AG04450 (cell line): ENCODE results near the gene CHKA. TPM values are rescaled to one million over a fixed set of nuclear protein-coding genes. Genes with fewer than 3 reads are reported as not detected.
A peak's percentile ranks its signal among the peaks of the same experiment; 100 is the strongest.

Experiments
- CTCF ChIA-PET: fragments of 300-600, 350-600 bp; formaldehyde crosslinking; extraction: SDS; loops from one replicate; lab custom pipeline; 2022; ENCODE audit warnings: antibody characterized with exemption, inconsistent platforms; lab: Charles Lee
- POLR2A ChIA-PET: fragments of 350-600 bp; formaldehyde crosslinking; extraction: SDS; loops from one replicate; lab custom pipeline; 2021; ENCODE audit warnings: antibody characterized with exemption, inconsistent platforms; lab: Yijun Ruan, JAX
- DNase-seq: peaks from one replicate; pipeline ENCODE4 v3.0.0-alpha.2; 2011; ENCODE audit warnings: low read depth, low spot score
- H3K27ac ChIP-seq: one replicate; pipeline ENCODE4 v1.5.1; 2012; ENCODE audit warnings: low read depth, low read length, control low read depth
- H3K27me3 ChIP-seq: one replicate; pipeline ENCODE4 v1.6.0; 2012; ENCODE audit warnings: low read length; ENCODE audit not compliant: control insufficient read depth, insufficient read depth
- H3K4me3 ChIP-seq: 2 replicates; pipeline ENCODE4 v1.5.1; 2011; ENCODE audit warnings: mild to moderate bottlenecking, low read depth, low read length, control low read depth
- H3K9me3 ChIP-seq: 2 replicates; pipeline ENCODE4 v1.5.1; 2012; ENCODE audit warnings: low read length; ENCODE audit not compliant: control insufficient read depth, insufficient read depth
- CTCF ChIP-seq: IDR thresholded peaks from 2 replicates; pipeline ENCODE4 v1.5.1; 2011; ENCODE audit warnings: low read depth, low read length, control low read depth, inconsistent platforms
- polyA plus RNA-seq: library from polyadenylated mRNA; depleted of rRNA; stranded (reverse); fragments of >200 nt; gene quantifications from 2 replicates; pipeline ENCODE4 v1.2.3, GENCODE V29; 2011

Gene CHKA
- polyA plus RNA-seq, 1 experiment, result 12.5 TPM

DNA sequence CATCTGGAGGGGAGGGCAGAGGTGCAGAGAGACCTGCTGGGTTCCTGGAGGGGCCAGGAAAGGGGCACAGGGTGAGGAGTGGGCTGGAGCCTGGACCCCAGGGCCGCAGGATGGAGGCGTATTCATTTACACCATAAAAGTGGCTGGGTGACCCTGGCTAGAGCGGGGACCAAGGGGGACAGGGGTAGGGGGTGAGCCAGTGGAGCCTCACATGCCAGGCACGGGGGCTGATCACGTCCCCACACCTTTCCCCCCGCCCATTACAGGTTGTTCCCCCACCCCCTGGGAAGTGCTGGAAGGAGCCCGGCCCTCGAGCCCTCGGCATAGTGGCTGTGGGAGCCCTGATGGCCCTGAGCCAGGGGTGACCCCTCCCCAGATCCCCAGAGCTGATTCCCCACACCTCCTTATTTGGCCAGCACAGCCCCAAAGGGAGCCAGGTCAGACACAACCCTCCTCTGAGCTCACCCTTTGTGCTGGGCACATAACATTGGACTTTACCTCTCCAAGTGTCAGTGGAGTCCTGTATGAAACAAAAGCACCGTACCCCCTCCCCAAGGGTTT, 81.6 kb downstream of the CHKA start:
- DNase-seq, result no peak
- Histone ChIP-seq H3K27ac (peak overlapping the region; percentile 81), H3K27me3 (no peaks in the 10 kb centered on the region), H3K4me3 (peak overlapping the region; percentile 70), H3K9me3 (no peaks in the 10 kb centered on the region; the same call in 1 of the 2 replicates)
- ChIA-PET POLR2A (interaction anchor here (0.9 to 1.1 kb wide), 2 partner anchors 12 to 29 kb away, joined by 3 read pairs; partner anchors contain the start of gene ALDH3B1), CTCF (no interaction called here)
- no peak for TF ChIP-seq CTCF

DNA sequence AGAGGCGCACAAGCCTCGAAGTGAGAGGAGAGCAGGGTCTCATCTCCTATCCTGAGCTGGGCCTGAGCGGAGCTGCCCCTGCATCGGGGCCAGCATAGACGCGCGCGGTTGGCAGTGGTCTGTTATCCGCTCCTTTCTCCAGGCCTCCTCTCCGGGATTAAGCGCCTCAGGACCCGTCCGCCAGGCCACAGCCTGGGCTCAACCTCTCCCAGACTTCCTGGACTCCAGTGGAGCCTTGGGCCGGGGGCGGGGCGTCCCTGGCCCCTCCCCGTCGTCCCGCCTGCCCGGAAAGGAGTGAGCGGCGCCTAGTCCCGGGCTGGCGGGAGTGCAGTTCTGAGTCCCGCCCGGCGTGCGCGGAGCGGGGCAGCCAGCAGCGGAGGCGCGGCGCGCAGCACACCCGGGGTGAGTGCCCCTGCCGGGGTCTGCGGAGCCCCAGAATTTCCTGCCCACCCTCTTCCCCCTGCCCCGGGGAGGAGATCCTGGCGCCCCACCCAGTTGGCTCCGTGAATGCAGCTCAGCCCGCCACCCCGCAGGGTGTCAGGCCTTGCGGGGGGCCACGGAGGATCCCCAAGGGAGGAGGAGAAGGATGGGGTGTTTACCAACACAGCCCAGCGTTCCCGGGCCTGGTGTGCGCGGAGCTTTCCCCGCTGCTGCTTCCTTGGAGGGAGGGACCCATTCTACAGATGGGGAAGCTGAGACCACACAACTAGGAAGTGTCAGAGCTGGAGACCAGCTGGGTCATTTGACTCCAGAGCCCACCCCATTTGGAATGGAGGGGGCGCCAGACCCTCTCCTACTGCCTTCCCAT, 82.3 kb downstream of the CHKA start, which contains the start of gene TCIRG1:
Gene TCIRG1, plus strand, starts transcription at position 308 of the 808 bp plus-strand sequence. CDS start 2,247 bp downstream, outside the sequence.
- Histone ChIP-seq H3K9me3 (no peaks in the 10 kb centered on the region; the same call in 1 of the 2 replicates), H3K27me3 (no peaks in the 10 kb centered on the region), H3K4me3 (peak within 1 kb of the TSS; percentile 70), H3K27ac (peak within 1 kb of the TSS; percentile 81)
- POLR2A ChIA-PET, result interaction anchor here (1.0 to 2.0 kb wide), 2 partner anchors 9 to 233 kb away, joined by 3 to 5 read pairs; partner anchors contain the start of genes C11orf24 and NDUFS8
- no peak for DNase-seq
- CTCF ChIA-PET, result interaction anchor here (0.6 kb wide), 1 partner anchor 29 kb away, joined by 3 read pairs; no protein-coding TSS in a partner anchor
- no peak for TF ChIP-seq CTCF

GRCh38 chr11:68038226-68038717, 82.9 kb downstream of the CHKA start:
- Histone ChIP-seq H3K27me3 (no peaks in the 10 kb centered on the region), H3K4me3 (peak overlapping the region; percentile 70), H3K9me3 (no peaks in the 10 kb centered on the region; the same call in 1 of the 2 replicates), H3K27ac (peak overlapping the region; percentile 68)
- no peak for TF ChIP-seq CTCF
- ChIA-PET POLR2A (interaction anchor here (1.0 to 2.0 kb wide), 2 partner anchors 8 to 234 kb away, joined by 3 to 5 read pairs; partner anchors contain the start of genes C11orf24 and NDUFS8), CTCF (interaction anchor here (0.6 kb wide), 1 partner anchor 29 kb away, joined by 3 read pairs; no protein-coding TSS in a partner anchor)
- DNase-seq, result no peak

- no peak for DNase-seq
Measured at GRCh38 chr11:68037411-68038225, 83.6 kb downstream of the CHKA start.

More at GRCh38 chr11:68037411-68038225, 83.6 kb downstream of the CHKA start:
- Histone ChIP-seq H3K27me3 (no peaks in the 10 kb centered on the region), H3K27ac (no peak overlapping the region), H3K4me3 (no peak overlapping the region), H3K9me3 (no peaks in the 10 kb centered on the region; the same call in 1 of the 2 replicates)
- CTCF ChIA-PET, result no interaction called here
- TF ChIP-seq CTCF, result no peak
- POLR2A ChIA-PET, result interaction anchor here (1.0 to 2.0 kb wide), 2 partner anchors 8 to 234 kb away, joined by 3 to 5 read pairs; partner anchors contain the start of genes C11orf24 and NDUFS8
